Measurements from ENCODE around the gene ALKBH6. TPM values are rescaled to one million over a fixed set of nuclear protein-coding genes. Genes with fewer than 3 reads are reported as not detected.
"Not testable (repeated sequence)": the region's sequence is repeated elsewhere in the genome, so short reads cannot be mapped to it uniquely, and the experiment has no call there.

Gene ALKBH6
- total RNA-seq, 1 donor from 2014 or later, result 11.8 TPM

DNA sequence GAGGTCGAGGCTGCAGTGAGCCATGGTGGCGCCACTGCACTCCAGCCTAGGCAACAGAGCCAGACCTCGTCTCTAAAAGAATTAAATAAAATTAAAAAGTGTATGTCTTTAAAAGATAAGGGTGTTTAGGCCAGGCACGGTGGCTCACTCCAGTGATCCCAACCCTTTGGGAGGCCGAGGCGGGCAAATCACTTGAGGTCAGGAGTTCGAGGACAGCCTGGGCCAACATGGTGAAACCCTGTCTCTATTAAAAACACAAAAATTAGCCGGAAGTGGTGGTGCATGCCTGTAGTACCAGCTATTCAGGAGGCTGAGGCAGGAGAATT, 26.5 kb downstream of the ALKBH6 start:
- no peaks in the 10 kb centered on the region for H3K36me3 ChIP-seq
- H3K27ac ChIP-seq (replicated peaks), result no peak overlapping the region
- intact Hi-C loops (cut with micrococcal nuclease), result no loop called here
- H3K9me3 ChIP-seq (replicated peaks), result no peaks in the 10 kb centered on the region
- H3K4me1 ChIP-seq, result peaks cover 11% of the 10 kb centered on the region
- TF ChIP-seq, protein P1, sequence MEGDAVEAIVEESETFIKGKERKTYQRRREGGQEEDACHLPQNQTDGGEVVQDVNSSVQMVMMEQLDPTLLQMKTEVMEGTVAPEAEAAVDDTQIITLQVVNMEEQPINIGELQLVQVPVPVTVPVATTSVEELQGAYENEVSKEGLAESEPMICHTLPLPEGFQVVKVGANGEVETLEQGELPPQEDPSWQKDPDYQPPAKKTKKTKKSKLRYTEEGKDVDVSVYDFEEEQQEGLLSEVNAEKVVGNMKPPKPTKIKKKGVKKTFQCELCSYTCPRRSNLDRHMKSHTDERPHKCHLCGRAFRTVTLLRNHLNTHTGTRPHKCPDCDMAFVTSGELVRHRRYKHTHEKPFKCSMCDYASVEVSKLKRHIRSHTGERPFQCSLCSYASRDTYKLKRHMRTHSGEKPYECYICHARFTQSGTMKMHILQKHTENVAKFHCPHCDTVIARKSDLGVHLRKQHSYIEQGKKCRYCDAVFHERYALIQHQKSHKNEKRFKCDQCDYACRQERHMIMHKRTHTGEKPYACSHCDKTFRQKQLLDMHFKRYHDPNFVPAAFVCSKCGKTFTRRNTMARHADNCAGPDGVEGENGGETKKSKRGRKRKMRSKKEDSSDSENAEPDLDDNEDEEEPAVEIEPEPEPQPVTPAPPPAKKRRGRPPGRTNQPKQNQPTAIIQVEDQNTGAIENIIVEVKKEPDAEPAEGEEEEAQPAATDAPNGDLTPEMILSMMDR (IDR thresholded peaks at IDR 0.05; ENCODE audit: borderline replicate concordance), result no peak
- peak overlapping the region; percentile 52 for H3K4me3 ChIP-seq
- peaks cover 62% of the 10 kb centered on the region for H3K27me3 ChIP-seq (ENCODE audit: low read depth)
- DNase-seq, result no peak

DNA sequence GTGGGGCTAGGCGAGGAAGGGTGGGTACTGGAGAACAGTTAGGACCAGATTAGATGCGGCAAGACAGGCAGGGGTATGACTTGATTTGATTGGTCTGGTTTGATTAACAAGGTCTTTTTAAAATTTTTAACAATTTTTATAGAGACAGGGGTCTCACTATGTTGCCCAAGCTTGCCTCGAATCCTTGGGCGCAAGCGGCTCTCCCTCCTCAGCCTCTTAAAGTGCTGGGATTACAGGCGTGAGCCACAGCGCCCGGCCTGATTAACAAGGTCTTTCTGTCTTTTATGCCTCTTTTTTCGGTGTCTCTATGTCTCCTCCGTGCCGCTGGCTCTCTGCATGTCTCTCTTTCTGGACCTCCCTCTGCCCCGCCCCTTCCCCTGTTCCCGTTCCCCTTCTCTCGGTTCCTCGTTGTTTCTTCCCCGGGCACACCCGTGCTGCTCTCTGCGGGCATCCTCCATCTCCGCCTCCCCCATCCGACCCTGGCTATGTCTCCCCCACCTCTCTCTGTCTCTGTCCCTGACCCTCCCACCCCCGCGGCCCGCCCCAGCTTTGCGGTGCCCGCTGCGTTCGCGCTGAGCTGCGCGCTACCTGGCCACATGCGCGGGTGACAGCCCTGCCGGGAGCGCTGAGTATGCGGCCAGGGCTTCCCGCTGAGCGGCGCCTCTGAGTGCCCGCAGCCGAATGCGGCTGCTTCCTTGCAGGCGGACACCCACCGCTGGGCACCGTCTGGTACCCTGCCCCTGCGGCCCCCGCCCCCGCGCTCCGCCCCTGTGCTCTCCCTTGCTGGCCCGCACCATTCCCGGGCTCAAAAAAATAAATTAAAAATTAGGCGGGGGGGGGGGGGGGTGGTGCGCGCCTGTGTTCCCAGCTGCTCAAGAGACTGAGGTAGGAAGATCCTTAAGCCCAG, 27.1 kb downstream of the ALKBH6 start:
- peak; percentile 50 for DNase-seq
- H3K9me3 ChIP-seq (replicated peaks), result no peaks in the 10 kb centered on the region
- H3K36me3 ChIP-seq, result no peaks in the 10 kb centered on the region
- H3K27ac ChIP-seq (replicated peaks), result no peak overlapping the region
- H3K4me3 ChIP-seq, result peak overlapping the region; percentile 52
- intact Hi-C loops (cut with micrococcal nuclease), result no loop called here
- H3K27me3 ChIP-seq (ENCODE audit: low read depth), result peaks cover 66% of the 10 kb centered on the region
- TF ChIP-seq, protein P1 (IDR thresholded peaks at IDR 0.05; ENCODE audit: borderline replicate concordance), result no peak
- H3K4me1 ChIP-seq, result peaks cover 11% of the 10 kb centered on the region

DNA sequence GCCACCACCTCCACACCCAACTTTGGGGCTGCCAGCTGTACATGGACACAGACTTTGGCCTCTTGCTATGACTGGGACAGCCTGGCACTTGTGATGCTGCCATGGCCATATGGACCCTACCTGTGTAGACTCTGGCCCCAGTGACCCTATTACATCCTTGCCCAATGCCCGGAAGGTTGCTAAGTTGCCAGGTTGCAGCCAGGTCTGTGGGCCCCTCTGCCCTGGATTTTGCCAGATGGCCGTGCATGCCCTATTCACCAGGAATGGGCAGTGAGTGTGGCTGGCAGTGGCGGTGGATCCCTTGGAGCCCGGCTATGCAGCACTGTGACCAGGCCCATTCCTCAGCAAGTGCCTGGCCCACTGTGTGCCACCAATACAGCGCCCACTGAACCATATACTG, 27.9 kb downstream of the ALKBH6 start:
- Histone ChIP-seq H3K4me1 (peaks cover 11% of the 10 kb centered on the region), H3K27ac (replicated peaks) (no peak overlapping the region), H3K4me3 (no peak overlapping the region), H3K36me3 (no peaks in the 10 kb centered on the region), H3K27me3 (ENCODE audit: low read depth) (peaks cover 72% of the 10 kb centered on the region), H3K9me3 (replicated peaks) (no peaks in the 10 kb centered on the region)
- intact Hi-C loops (cut with micrococcal nuclease), result no loop called here
- TF ChIP-seq, protein P1 (IDR thresholded peaks at IDR 0.05; ENCODE audit: borderline replicate concordance), result no peak
- DNase-seq, result no peak

DNA sequence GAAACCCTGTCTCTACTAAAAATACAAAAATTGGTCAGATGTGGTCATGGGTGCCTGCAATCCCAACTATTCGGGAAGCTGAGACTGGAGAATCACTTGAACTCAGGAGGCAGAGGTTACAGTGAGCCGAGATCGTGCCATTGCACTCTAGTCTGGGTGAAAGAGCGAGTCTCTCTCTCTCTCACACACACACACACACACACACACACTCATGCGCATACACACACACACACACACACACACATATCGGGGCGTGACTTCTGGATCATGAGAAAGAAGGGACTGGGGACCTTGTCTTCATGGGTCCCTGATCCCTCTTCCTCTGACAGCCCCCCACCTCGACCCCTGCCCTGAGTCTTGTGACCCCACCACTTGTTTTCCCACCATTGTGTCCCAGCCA, 30.8 kb downstream of the ALKBH6 start:
- TF ChIP-seq, protein P1 (IDR thresholded peaks at IDR 0.05; ENCODE audit: borderline replicate concordance), result no peak
- Histone ChIP-seq H3K27me3 (ENCODE audit: low read depth) (peaks cover 87% of the 10 kb centered on the region), H3K4me3 (no peak overlapping the region), H3K36me3 (no peaks in the 10 kb centered on the region), H3K27ac (replicated peaks) (no peak overlapping the region), H3K9me3 (replicated peaks) (no peaks in the 10 kb centered on the region), H3K4me1 (peaks cover 11% of the 10 kb centered on the region)
- DNase-seq, result no peak
- intact Hi-C loops (cut with micrococcal nuclease), result no loop called here

DNA sequence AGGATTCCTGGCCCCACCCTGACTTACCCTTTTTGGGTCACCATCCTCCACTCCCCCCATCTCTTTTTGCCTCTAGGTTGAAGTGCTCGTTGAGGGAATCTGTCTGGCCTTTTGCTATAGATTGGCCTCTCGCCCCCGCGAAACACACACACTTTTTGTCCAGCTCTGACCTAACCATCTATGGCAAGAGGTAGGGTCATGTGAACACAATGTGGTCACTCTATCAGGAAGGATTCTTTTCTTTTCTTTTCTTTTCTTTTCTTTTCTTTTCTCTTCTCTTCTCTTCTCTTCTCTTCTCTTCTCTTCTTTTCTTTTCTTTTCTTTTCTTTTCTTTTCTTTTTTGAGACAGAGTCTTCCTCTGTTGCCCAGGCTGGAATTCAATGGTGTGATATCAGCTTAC, 33.0 kb downstream of the ALKBH6 start:
- intact Hi-C loops (cut with micrococcal nuclease), result not testable (repeated sequence)

DNA sequence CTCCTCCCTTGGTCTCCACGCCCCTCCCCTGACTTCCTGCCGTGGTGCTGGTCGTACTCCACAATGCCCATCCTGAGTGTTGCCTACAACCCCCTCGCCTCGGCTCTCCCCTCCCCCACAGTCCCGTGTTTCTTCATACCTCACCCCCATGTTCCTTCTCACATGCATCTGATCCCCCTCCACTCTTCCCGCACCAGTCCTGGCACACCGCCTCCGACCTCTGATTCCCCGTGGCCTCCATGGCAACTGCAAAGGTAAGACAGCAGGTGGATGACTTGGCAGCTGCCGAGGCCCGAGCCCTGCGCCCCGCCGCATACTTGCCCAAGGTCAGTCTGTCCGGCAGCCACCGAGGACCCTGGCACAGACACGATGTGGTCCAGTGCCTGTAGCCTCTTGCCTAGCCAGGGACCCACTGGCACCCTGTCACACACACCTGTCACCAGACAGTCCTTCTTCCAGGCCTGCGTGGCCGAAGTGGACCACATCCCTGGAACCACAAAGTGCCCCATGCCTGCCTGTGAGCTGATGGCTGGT, 35.1 kb downstream of the ALKBH6 start:
- H3K4me3 ChIP-seq, result no peak overlapping the region
- DNase-seq, result no peak
- H3K9me3 ChIP-seq (replicated peaks), result no peaks in the 10 kb centered on the region
- H3K27me3 ChIP-seq (ENCODE audit: low read depth), result peaks cover 84% of the 10 kb centered on the region
- no peak overlapping the region for H3K27ac ChIP-seq (replicated peaks)
- intact Hi-C loops (cut with micrococcal nuclease), result no loop called here
- TF ChIP-seq, protein P1 (IDR thresholded peaks at IDR 0.05; ENCODE audit: borderline replicate concordance), result no peak
- no peaks in the 10 kb centered on the region for H3K36me3 ChIP-seq
- H3K4me1 ChIP-seq, result no peaks in the 10 kb centered on the region

More for the DNA sequence above, 33.0 kb downstream of the ALKBH6 start:
- H3K36me3 ChIP-seq; H3K4me3 ChIP-seq; H3K27ac ChIP-seq (replicated peaks); DNase-seq; H3K4me1 ChIP-seq; H3K9me3 ChIP-seq (replicated peaks): not testable (repeated sequence)
- peaks cover 87% of the 10 kb centered on the region for H3K27me3 ChIP-seq (ENCODE audit: low read depth)
